Measurements from ENCODE around the gene SNX8. TPM values are rescaled to one million over a fixed set of nuclear protein-coding genes. Genes with fewer than 3 reads are reported as not detected.

Gene SNX8
- total RNA-seq, 2 experiments from 2014 or later: 31.7 to 36.8 TPM

- Mint-ChIP-seq H3K36me3 (ENCODE audit: low read depth) (peaks cover 11% of the 10 kb centered on the region), H3K9me3 (no peaks in the 10 kb centered on the region), H3K27me3 (no peaks in the 10 kb centered on the region), H3K4me1 (ENCODE audit: low read depth) (no peaks in the 10 kb centered on the region), H3K27ac (no peak overlapping the region), H3K4me3 (no peak overlapping the region)
- ChIA-PET POLR2A (no interaction called here), CTCF (no interaction called here)
- TF ChIP-seq CTCF (IDR thresholded peaks at IDR 0.05): no peak
- no peak for ATAC-seq
- no peak for DNase-seq
- intact Hi-C loops (cut with micrococcal nuclease): no loop called here
These were observed 91.7 kb downstream of the SNX8 start for GRCh38 chr7:2222516-2222915.

DNA sequence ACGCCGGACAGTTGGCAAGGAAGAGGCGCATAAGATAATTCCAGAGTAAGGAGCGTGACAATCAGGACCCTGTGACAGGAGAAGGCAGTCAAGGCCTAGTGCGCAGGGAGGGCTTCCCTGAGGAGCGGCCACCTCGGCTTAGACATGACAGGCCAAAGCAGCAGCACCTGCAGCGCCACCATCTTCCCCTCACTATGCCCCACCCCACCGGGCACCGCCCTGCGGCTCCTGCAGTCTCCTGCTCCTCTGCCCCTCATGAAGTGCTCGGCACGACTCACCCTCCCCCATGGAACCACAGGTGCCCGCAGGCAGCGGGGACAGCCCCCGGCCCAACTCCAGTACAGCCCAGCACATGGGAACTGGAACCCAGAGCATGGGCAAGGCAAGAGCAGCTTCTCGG, 93.3 kb downstream of the SNX8 start:
- Mint-ChIP-seq H3K27ac (no peak overlapping the region), H3K4me3 (no peak overlapping the region), H3K4me1 (ENCODE audit: low read depth) (no peaks in the 10 kb centered on the region), H3K27me3 (no peaks in the 10 kb centered on the region), H3K9me3 (no peaks in the 10 kb centered on the region), H3K36me3 (ENCODE audit: low read depth) (peaks cover 15% of the 10 kb centered on the region)
- DNase-seq (no peak), ATAC-seq (no peak)
- intact Hi-C loops (cut with micrococcal nuclease): no loop called here
- TF ChIP-seq CTCF (IDR thresholded peaks at IDR 0.05): no peak
- ChIA-PET POLR2A (interaction anchor here (0.9 kb wide), 1 partner anchor 148 kb away, joined by 3 read pairs; no protein-coding TSS in a partner anchor), CTCF (no interaction called here)

DNA sequence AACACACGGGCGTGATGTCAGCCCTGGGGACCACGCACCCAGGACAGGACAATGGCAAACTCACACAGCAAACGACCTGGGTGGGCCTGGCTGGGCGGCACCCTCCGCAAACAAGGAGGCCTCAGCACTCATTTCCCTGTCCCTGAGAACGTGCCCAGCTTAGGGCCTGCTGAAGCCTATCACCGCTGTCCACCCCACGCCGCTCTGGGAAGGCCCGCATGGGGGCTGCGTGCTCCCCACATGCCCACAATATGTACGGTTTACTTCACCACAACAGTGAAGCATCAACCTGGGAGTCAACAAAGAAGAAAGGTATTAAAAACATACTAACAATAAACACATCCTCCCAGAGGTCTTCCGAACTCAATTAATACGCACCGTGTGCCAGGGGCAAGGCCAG, 93.7 kb downstream of the SNX8 start:
- H3K36me3 Mint-ChIP-seq (ENCODE audit: low read depth): peaks cover 17% of the 10 kb centered on the region
- H3K27me3 Mint-ChIP-seq: no peaks in the 10 kb centered on the region
- no peak overlapping the region for H3K4me3 Mint-ChIP-seq
- H3K4me1 Mint-ChIP-seq (ENCODE audit: low read depth): no peaks in the 10 kb centered on the region
- intact Hi-C loops (cut with micrococcal nuclease): no loop called here
- TF ChIP-seq CTCF (IDR thresholded peaks at IDR 0.05): no peak
- H3K9me3 Mint-ChIP-seq: no peaks in the 10 kb centered on the region
- ChIA-PET POLR2A (no interaction called here), CTCF (no interaction called here)
- no peak overlapping the region for H3K27ac Mint-ChIP-seq
- ATAC-seq: no peak
- no peak for DNase-seq

GRCh38 chr7:2220030-2220429, 94.2 kb downstream of the SNX8 start:
- H3K9me3 Mint-ChIP-seq: no peaks in the 10 kb centered on the region

DNA sequence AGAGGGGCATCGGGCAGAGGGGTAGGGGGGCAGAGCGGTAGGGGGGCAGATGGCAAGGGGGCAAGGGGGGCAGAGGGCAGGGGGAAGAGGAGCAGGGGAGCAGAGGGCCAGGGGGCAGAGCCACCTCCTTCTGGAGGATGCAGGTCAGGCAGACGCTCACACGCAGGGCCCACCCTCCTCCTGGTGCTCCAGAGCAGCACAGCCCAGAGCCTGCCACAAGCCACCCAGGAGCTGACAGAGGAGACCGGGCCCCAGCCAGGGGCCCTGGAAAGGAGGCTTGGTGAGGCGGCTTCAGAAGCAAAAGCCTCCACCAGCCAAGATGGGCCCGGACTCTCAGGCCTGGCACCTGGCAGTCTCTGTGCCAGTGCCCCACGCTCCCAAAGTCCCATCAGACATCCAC, 94.6 kb downstream of the SNX8 start:
- POLR2A ChIA-PET: no interaction called here
- Mint-ChIP-seq H3K4me3 (no peak overlapping the region), H3K9me3 (no peaks in the 10 kb centered on the region), H3K36me3 (ENCODE audit: low read depth) (peaks cover 19% of the 10 kb centered on the region), H3K4me1 (ENCODE audit: low read depth) (peaks cover 2% of the 10 kb centered on the region), H3K27me3 (no peaks in the 10 kb centered on the region), H3K27ac (no peak overlapping the region)
- CTCF ChIA-PET: no interaction called here
- no peak for ATAC-seq
- intact Hi-C loops (cut with micrococcal nuclease): no loop called here
- no peak for TF ChIP-seq CTCF (IDR thresholded peaks at IDR 0.05)
- DNase-seq: no peak

More at GRCh38 chr7:2220030-2220429, 94.2 kb downstream of the SNX8 start:
- DNase-seq (no peak), ATAC-seq (no peak)
- ChIA-PET CTCF (no interaction called here), POLR2A (no interaction called here)
- H3K4me1 Mint-ChIP-seq (ENCODE audit: low read depth): no peaks in the 10 kb centered on the region
- H3K27ac Mint-ChIP-seq: no peak overlapping the region
- no peaks in the 10 kb centered on the region for H3K27me3 Mint-ChIP-seq
- intact Hi-C loops (cut with micrococcal nuclease): no loop called here
- no peak for TF ChIP-seq CTCF (IDR thresholded peaks at IDR 0.05)
- peaks cover 20% of the 10 kb centered on the region for H3K36me3 Mint-ChIP-seq (ENCODE audit: low read depth)
- H3K4me3 Mint-ChIP-seq: no peak overlapping the region

Measured in activated CD8-positive, alpha-beta T cell treated with anti-CD3 and anti-CD28 coated beads for 36 hours (primary cell).